NOMO-1 treated with DMSO at 0.1 percent for 48 hours (cell line): ENCODE results near the gene SHROOM3.
A peak's percentile ranks its signal among the peaks of the same experiment; 100 is the strongest.

ENCODE experiments used
- DNase-seq: peaks from one replicate; lab custom pipeline; 2025; ENCODE audit not compliant: unreplicated experiment; lab: John Stamatoyannopoulos, UW

Gene SHROOM3

GRCh38 chr4:76536373-76536689 is 101.3 kb downstream of the SHROOM3 start:
- DNase-seq = no peak

- DNase-seq = no peak
Observed at GRCh38 chr4:76538296-76538695, 103.3 kb downstream of the SHROOM3 start.

GRCh38 chr4:76539979-76540378 is 105.0 kb downstream of the SHROOM3 start:
- no peak for DNase-seq

- no peak for DNase-seq
Observed at GRCh38 chr4:76540486-76540885, 105.5 kb downstream of the SHROOM3 start.

GRCh38 chr4:76543378-76543777 is 108.3 kb downstream of the SHROOM3 start:
- no peak for DNase-seq

GRCh38 chr4:76544725-76545124 is 109.7 kb downstream of the SHROOM3 start:
- no peak for DNase-seq

- DNase-seq = peak; percentile 81
Observed at GRCh38 chr4:76545226-76545884, 110.3 kb downstream of the SHROOM3 start.

GRCh38 chr4:76546327-76546726 is 111.3 kb downstream of the SHROOM3 start:
- no peak for DNase-seq

GRCh38 chr4:76546759-76547742 is 112.0 kb downstream of the SHROOM3 start:
- peak; percentile 35 for DNase-seq

- DNase-seq = no peak
Observed at GRCh38 chr4:76548704-76549103, 113.7 kb downstream of the SHROOM3 start.

GRCh38 chr4:76549765-76550164 is 114.7 kb downstream of the SHROOM3 start:
- DNase-seq = no peak

GRCh38 chr4:76550966-76551780 is 116.1 kb downstream of the SHROOM3 start:
- DNase-seq = no peak

GRCh38 chr4:76554630-76555029 is 119.6 kb downstream of the SHROOM3 start:
- no peak for DNase-seq

- DNase-seq = no peak
Observed at GRCh38 chr4:76556452-76556851, 121.4 kb downstream of the SHROOM3 start.

GRCh38 chr4:76558396-76559235 is 123.6 kb downstream of the SHROOM3 start:
- no peak for DNase-seq

- no peak for DNase-seq
Observed at GRCh38 chr4:76559236-76560071, 124.4 kb downstream of the SHROOM3 start.

GRCh38 chr4:76562161-76562560 is 127.1 kb downstream of the SHROOM3 start:
- DNase-seq = no peak

GRCh38 chr4:76562836-76563453 is 127.9 kb downstream of the SHROOM3 start:
- no peak for DNase-seq

GRCh38 chr4:76563454-76564122 is 128.6 kb downstream of the SHROOM3 start:
- DNase-seq = no peak
